Stromal cell of bone marrow (primary cell): Measurements from ENCODE around the gene SFTPA2.
"Not testable (repeated sequence)": the region's sequence is repeated elsewhere in the genome, so short reads cannot be mapped to it uniquely, and the experiment has no call there.

Experiments used
- DNase-seq: peaks from one replicate; pipeline ENCODE4 v3.0.0-alpha.2; 2012; ENCODE audit warnings: low read depth

The SFTPA2 gene

GRCh38 chr10:79509934-79510508 lies 50.2 kb downstream of the SFTPA2 start:
- DNase-seq: not testable (repeated sequence)

DNA sequence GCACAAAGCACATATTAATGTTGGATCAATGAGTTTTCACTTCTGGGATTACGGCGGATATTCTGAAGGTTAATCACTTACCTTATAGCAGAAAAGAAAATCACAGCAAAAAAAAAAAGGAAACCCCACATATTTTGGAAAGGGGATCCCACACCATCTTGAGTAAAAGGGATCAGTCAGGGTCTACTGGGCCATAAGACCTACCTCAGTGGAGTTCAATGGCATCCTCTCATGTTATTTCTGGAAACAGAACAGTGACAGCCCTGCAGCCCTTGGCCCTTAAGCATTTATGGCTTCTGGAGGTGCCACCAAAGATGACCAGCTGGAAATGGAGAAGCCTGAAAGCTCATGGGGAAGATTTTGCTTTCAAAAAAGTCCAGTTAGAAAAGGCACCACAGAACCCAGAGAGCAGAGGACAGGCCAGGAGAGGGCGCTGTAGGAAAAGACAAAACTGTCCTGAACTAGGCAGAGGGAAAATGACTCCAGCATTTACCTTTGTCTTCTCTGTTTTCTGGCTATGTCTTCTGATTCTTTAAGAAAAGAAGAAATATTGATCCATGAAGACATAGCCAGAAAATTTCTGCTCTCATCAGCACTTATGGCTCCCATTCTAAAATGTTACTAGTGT lies 50.8 kb downstream of the SFTPA2 start:
- DNase-seq: not testable (repeated sequence)

DNA sequence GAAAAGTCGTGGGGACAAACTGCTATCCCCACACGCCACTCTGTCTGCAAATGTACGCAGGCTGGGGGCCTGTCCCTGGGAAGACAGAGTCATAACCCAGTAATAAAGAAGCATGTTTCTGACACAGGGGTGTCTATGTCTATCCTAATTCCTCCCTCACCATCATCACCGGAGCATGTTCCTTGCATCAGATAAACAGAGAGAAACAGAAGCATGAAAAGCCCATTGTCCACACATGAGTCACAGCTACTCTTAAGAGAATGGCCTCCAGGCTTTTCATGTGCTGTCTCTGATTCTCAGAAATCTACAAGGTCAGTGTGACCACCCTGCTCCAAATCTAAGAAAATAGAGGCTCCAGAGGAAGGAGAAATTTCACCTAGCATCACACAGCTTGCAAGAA lies 52.0 kb downstream of the SFTPA2 start:
- DNase-seq: not testable (repeated sequence)

GRCh38 chr10:79507440-79508167 lies 52.6 kb downstream of the SFTPA2 start:
- no peak for DNase-seq
